HG03175 (cell line): ENCODE data around the gene C7orf57.

Experiments used
- ATAC-seq: cut with Tn5 transposase; IDR thresholded peaks from one replicate; pipeline ENCODE4 v1.9.1; 2021; ENCODE audit warnings: mild to moderate bottlenecking, moderate library complexity; ENCODE audit not compliant: unreplicated experiment

Gene C7orf57

DNA sequence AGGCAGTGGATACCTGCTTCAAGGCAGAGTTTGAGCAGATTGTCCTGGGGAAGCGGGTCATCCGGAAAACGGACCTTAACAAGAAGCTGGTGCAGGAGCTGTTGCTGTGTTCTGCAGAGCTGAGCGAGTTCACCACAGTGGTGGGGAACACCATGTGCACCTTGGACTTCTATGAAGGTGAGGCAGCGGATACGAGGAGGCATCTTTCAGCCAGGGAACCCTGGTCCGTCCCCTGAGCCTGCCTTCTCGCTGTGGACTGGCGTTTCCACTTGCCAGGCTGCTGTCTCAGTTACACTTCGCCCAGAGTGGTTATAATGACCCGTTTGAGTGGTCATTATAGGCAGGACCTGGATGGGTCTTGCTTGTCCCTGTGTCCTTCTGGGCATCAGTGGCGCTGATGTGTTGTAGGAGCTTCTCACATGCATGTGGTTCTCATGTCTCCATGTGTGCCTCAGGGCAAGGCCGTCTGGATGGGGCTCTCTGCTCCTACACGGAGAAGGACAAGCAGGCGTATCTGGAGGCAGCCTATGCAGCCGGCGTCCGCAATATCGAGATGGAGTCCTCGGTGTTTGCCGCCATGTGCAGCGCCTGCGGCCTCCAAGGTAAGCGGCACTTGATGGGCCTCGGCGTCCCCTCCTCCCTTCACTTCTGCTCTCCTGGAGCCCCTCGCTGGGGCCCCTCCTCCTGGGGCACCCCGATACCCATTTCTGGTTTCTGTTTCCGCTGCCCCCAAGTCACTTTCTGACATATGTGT, 71.7 kb downstream of the C7orf57 start:
- no peak for ATAC-seq

DNA sequence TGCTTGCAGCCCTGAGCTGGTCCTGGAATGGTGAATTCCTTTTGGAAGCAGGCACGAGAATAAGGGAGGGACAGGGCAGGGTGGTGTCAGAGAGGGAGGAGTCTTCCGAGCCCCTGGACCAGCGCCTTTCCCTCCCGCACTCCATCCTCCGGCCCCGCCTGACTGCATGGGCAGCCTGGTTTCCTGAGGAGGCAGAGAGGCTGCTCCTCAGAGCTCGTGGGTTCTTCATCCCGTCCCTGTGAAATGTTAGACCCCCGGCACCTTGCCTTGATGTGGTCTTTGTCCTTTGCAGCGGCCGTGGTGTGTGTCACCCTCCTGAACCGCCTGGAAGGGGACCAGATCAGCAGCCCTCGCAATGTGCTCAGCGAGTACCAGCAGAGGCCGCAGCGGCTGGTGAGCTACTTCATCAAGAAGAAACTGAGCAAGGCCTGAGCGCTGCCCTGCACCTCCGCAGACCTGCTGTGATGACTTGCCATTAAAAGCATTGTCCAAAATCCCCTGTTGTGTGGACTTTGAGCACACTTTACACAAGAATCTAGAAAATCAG, 72.7 kb downstream of the C7orf57 start:
- ATAC-seq = no peak

DNA sequence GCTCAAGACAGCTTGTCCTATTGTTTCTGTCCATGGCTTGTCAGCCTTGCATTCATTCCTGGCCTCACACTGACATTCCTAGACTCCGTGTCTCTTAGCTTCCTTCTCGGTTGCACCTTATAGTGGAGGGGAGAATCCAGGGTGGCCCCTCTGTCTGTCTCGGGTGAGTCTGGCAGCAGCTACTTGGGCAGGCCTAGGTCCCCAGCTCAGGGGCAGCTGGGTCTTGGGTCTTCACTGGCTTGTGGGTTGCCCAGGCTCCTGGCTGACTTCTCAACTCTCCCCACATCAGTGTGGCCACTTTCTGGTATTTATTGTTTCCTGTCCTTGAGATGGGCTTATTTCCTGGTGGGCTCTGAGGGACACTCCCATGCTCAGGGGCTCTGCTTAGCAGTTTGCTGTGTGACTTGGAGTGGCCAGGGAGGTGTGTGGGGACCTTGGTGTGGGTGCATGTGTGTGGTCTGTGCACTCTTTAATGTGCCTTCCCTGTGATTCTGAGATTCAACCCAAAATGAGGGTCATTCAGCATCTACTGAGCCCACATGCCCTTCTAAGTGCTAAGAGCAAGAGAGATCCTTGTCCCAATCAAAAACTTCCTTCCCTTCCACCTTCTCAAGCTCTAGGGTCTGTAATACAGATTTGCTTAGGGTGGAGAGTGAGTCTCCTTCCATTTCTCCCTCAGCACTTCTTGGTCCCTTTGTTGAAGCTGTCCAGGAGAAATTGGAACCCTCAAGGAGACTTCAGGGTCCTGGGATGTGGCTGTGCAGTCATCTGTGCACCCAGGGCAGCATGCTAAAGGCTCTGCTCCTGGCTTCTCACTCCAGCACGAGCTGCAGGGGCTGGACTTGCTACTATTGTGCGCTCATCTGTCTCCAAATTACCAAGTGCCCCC, 73.9 kb downstream of the C7orf57 start:
- no peak for ATAC-seq

DNA sequence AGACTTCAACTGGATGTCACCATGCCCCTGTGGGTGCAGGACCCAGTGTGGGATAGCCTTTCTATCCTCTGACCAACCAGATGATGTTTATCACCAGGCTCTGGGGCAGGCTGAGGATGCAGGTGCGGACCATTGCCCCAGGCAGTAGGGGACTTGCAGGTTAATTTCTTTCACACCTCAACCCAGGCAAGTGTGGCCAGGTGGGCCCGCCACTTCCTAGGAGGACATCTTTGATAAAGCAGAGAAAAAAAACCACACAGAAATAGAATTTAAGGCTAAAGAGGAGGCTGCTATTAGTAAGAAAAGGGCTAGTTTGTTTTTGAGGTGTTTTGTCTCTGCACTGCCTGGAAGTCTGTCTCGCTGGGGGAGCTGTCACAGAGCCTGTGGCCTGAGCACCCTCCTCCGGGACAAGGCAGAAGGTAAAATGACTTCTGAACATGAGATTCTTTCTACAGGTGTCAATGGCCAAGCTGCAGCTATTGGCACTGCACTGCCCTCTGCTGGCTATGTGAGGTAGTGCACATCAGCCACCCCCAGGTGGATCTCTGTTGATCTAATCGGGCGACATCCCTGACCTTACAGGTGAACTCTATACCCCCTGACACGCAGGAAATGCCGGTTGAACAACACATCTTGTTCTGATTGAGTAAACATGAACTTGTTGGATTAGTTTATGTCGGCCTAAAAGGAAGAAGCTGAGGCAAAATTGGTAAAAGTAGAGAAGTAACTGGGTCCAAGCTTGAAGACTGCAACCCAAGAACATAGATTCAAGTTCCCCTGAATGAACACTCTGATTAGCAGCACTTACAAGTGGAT, 74.7 kb downstream of the C7orf57 start:
- ATAC-seq = peak; percentile 92

DNA sequence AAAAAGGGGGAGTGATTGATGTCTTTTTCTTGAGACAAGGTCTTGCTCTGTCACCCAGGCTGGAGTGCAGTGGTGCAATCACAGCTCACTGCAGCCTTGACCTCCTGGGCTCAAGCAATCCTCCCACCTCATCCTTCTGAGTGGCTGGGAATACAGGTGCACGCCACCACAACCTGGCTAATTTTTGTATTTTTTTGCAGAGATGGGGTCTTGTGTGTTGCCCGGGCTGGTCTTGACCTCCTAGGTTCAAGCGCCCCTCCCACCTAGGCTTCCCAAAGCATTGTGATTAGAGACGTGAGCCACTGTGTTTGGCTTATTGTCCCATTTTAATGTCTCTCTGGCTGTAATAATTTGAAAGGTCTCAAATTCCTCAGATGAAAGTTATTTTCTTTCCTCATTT, 75.5 kb downstream of the C7orf57 start:
- ATAC-seq = no peak
